GM20431 (cell line): ENCODE measurements around the gene ITCH.
"Not testable (repeated sequence)": the region's sequence is repeated elsewhere in the genome, so short reads cannot be mapped to it uniquely, and the experiment has no call there.

Experiments
- in situ Hi-C: fragments of 300-500 bp; cut with MseI, MboI; formaldehyde crosslinking; loops from one replicate; pipeline ENCODE4 v1.15.0; 2020; ENCODE audit warnings: low sequenced_read_pairs; ENCODE audit not compliant: unreplicated experiment

The ITCH gene

DNA sequence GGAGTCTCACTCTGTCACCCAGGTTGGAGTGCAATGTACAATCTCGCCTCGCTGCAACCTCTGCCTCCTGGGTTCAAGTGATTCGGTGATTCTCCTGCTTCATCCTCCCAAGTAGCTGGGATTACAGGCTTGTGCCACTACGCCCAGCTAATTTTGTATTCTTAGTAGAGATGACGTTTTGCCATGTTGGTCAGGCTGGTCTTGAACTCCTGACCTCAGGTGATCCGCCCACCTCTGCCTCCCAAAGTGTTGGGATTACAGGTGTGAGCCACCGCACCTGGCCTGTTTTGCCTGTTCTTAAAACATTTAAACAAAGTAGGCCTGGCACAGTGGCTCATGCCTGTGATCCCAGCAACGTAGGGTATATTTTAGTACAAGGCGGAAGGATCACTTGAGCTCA lies 21.9 kb upstream of the ITCH start:
- in situ Hi-C loops = not testable (repeated sequence)

DNA sequence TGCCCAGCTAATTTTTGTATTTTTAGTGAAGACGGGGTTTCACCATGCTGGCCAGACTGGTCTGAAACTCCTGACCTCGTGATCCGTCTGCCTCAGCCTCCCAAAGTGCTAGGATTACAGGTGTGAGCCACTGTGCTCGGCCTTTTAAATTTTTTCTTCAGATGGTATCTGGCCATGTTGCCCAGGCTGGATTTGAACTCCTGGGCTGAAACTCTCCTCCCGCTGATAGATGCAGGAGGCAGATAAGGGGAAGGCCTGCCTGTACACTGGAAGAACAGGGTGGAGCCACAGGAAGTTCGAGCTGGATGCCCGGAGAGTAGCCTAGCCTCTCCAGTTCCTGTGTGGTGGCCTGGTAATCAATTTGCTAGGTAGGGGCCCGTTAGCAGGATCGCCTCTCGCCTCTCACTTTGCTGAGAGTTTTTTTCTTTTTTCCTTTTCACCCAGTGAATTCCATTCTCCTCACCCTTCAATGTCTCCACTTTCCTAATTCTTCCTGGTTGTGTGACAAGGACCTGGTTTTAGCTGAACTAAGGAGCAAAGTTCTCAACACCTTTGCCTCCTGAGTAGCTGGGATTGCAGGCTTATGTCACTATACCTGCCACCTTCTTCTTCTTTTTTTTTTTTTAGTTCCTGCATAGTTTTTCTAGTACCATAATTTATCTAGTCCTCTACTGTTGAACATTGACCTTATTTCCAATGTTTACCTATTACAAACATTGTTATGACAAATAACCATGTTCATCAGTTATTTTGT lies 19.4 kb upstream of the ITCH start:
- in situ Hi-C loops = no loop called here

DNA sequence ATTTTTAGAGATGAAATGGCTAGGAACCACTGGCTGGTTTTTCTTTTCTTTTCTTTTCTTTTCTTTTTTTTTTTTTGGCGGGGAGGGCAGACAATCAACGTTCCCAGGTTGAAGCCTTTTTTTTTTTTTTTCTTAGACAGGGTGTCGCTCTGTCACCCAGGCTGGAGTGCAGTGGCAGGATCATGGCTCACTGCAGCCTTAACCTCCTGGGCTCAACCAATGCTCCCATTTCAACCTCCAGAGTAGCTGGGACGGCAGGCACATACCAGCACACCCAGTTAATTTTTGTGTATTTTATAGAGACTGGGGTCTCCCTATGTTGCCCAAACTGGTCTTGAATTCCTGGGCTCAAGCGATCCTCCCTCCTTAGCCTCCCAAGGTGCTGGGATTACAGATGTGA lies 18.8 kb upstream of the ITCH start:
- in situ Hi-C loops = no loop called here

DNA sequence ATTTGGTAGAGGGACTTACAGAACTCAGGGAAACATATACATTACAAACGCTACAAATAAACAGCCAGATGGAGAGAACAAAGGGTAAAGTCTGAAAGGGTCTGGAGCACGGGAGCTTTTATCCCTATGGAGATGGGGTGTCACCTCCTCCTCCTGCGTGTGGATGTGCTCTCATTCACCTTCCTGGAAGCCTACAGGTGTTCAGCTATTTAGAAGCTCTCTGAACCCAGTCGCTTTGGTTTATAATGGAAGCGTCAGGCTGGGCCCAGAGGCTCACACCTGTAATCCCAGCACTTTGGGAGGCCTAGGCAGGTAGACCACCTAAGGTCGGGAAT lies 17.7 kb upstream of the ITCH start:
- in situ Hi-C loops = no loop called here

DNA sequence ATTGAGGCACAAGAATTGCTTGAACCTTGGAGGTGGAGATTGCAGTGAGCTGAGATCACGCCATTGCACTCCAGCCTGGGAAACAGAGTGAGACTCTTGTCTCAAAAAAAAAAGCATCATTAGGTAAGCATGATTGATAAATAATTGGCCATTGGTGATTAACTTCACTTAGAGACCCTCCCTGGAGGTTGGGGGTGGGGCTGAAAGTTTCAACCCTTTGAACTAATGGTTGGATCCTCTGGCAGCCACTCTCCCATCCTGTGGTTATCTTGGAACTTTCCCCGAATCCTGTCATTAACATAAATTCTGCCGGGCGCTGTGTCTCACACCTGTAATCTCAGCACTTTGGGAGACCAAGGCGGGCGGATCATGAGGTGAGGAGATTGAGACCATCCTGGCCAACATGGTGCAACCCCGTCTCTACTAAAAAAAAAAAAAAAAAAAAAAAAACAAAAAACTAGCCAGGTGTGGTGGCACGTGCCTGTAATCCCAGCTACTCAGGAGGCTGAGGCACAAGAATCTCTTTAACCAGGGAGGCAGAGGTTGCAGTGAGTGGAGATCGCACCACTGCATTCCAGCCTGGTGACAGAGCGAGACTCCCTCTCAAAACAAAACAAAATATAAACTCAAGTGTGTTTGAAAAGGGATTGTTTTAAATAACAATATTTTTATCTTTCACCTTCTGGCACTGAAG lies 17.1 kb upstream of the ITCH start:
- in situ Hi-C loops = not testable (repeated sequence)

DNA sequence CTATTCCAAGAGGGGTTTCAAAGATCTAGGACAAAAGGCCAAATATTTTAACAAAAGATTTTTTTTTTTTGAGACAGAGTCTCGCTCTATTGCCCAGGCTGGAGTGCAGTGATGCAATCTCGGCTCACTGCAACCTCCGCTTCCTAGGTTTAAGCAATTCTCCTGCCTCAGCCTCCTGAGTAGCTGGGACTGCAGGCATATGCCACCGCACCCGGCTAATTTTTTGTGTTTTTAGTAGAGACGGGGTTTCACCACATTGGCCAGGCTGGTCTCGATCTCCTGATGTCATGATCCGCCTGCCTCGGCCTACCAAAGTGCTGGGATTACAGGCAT lies 16.6 kb upstream of the ITCH start:
- in situ Hi-C loops = not testable (repeated sequence)

DNA sequence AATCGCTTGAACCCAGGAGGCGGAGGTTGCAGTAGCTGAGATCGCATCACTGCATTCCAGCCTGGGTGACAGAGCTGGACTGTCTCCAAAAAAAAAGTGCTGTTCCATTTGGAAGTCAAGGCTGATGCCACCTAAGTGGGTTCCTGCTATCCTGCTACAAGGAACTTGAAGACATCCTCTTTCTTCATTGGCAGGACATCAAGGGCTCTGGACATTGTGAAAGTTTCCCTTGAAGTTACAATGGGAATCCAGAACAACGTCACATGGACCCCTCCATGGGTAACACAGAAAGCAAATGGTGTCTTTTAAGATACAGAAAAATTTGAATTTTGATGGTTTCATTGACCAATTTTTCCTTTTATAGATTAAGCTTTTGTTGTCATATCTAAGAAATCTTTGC lies 15.5 kb upstream of the ITCH start:
- in situ Hi-C loops = no loop called here

DNA sequence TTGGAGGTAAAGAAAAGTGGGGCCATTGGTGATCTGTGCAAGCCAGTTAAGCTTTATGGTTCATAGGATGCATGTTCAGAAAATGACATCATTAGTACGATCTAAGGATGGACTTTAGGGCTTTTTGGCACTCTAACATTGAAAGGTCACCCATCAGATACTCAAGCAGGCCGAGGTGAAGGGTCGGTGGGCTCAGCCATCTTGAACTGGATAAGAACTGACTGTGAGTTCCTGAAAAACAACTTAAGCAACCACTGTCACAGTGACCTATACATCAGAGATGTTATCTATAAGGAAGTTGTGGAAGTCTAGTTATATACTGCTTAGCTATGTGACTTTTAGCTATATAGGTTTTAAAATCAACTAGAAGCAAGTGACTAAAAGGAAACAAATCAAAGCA lies 13.0 kb upstream of the ITCH start:
- in situ Hi-C loops = no loop called here

DNA sequence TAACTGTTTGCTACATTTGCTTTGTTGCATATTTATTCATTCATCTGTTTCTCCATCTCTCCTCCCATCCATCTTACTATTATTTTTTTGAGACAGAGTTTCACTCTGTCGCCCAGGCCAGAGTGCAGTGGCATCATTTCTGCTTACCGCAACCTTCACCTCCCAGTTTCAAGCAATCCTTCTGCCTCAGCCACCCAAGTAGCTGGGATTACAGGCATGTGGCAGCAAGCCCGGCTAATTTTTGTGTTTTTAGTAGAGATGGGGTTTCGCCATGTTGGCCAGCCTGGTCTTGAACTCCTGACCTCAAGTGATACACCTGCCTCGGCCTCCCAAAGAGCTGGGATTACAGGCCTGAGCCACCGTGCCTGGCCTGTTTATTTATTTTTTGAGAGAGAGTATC lies 9.6 kb upstream of the ITCH start:
- in situ Hi-C loops = not testable (repeated sequence)

DNA sequence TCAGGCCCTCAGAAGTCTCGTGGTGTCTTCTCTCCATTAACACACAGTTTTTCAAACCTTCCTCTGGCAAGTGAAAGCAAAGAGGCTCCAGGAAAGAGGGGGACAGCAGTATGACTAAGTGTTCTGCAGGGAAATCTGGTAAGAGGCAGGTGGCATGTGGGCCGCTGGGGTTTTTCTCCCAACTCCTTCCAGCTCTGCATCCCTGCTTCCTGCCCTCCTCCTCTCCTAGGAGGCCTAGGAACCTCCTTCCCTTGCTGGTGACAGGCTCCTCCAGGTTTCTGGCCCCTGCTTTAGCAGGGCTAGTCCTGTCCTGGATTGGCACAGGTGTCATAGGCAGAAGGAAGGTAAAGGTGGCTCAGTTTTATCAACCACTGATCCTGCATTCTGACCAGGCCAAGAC lies 7.6 kb upstream of the ITCH start:
- in situ Hi-C loops = no loop called here

DNA sequence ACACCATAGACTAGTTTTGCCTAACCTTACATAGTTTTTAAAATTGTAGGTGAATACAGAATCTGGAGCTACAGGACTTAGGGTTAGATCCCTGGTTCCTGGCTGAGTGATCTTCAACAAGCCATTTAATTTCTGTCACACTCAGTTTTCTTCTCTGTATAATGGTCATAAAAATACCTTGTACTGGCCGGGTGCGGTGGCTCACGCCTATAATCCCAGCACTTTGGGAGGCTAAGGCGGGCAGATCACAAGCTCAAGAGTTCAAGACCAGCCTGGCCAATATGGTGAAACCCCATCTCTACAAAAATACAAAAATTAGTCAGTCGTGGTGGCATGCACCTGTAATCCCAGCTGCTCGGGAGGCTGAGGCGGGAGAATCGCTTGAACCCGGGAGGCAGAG lies 3.3 kb upstream of the ITCH start:
- in situ Hi-C loops = not testable (repeated sequence)

DNA sequence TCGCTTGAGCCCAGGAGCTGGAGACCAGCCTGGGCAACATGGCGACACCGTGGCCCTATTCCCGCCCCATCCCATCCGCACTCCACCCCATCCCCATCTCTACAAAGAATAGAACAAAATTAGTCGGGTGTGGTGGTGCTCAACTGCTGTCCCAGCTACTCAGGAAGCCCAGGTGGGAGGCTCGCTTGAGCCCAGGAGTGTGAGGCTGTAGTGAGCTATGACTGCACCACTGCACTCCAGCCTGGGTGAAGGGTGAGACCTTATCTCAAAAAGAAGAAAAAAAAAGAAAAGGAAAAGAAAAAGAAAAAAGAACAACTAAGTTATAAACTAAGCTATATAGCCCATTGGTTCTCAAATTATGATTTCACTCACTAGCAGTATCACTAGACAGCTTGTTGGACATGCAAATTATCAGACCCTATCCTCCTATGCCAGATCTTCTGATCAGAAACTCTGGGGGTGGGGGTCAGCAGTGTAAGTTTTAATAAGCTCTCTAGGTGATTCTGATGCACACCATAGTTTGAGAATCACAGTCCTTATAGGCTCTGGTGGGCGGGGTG lies 491 bp upstream of the ITCH start:
- in situ Hi-C loops = no loop called here

DNA sequence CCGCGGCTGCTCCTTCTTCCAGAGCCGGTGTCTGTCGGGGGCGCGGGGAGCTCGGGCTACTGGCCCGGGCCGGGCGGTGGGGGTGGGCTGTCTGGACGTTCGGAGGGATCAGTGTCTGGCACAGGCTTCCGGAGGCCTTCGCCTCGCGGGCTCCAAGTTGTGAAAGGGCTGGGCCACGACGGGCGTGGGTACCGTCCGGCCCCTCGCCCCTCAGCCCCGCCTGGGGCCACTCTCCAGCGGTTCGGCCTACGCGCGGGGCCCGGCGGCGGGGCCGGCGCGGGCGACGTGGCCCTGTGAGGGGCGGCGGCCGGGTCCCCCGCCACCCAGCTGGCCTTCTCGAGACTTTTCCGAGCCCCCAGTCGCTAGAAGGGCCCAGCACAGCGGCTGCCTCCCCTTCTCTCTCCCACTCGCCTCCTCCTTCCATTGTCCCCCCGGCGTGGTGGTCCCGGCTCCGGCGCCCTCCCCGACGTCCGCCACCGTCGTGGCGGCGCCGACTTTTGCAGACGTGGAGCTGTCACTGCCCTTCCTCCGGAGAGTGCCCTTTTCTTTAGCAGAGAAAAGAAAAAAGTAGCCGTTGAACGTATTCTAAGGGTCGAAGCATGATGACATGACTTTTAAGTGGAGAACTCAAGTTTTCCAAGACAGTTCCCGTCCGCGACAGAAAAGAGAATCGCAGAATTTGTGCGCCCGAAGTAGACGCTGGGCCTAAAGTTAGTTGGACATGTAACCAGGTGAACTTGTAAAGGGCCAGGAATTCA lies 571 bp downstream of the ITCH start:
- in situ Hi-C loops = no loop called here

DNA sequence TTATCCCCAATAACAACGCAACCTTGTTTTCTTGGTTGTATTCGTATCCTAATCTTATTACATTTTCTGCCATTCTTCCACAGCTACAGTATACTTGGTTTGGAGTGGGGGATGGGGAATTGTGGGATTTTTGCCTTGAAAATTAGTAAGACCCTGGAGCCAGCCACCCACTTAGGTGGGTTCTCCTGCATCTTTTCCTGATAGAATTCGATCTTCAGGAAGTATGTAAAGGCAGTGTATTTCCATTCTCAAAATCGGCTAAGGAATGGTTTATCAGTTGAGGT lies 1.1 kb downstream of the ITCH start:
- in situ Hi-C loops = no loop called here

DNA sequence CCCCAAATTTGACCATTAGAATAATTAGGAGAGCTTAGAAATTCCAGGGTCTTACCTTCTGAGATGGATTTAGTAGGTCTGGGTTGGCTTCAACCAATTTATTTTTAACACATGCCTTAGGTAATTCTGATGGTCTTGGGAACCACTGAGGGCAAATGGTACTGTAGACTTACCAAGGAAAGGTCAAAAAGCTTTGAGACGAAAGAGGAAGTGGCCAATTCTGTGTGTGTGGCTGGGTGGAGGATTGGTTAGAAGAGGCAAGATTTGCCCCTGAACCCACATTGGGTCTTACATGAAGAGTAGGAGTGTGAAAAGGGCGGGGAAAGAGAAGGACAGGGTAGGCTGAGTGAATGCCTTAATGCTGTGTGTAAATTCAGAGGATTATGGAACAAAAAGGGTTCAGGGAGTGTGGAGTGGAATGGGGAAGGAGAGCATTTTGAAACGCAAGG lies 2.7 kb downstream of the ITCH start:
- in situ Hi-C loops = no loop called here

DNA sequence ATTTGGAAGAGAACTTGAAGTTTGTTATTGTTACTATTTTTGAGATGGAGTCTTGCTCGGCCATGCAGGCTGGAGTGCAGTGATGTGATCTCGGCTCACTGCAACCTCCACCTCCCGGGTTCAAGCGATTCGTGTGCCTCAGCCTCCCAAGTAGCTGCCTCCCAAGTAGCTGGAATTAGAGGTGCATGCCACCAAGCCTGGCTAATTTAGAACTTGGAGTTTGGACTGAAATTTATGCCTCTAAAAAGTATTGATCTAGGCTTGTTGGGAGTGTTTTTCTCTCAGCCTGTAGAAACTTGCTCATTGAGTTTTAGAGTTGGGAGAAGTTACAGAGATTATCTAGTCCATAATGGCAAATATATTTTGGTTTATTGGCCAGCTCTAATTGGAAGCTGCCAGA lies 4.1 kb downstream of the ITCH start:
- in situ Hi-C loops = no loop called here

DNA sequence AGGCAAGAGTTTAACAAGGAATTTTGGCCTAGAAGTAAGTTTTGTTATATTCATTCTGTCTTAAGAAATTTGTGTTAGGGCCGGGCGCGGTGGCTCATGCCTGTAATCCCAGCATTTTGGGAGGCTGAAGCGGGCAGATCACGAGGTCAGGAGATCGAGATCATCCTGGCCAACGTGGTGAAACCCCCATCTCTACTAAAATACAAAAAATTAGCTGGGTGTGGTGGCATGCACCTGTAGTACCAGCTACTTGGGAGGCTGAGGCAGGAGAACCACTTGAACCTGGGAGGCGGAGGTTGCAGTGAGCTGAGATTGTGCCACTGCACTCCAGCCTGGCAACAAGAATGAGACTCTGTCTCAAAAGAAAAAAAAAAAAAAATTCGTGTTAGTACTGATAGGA lies 4.8 kb downstream of the ITCH start:
- in situ Hi-C loops = not testable (repeated sequence)

DNA sequence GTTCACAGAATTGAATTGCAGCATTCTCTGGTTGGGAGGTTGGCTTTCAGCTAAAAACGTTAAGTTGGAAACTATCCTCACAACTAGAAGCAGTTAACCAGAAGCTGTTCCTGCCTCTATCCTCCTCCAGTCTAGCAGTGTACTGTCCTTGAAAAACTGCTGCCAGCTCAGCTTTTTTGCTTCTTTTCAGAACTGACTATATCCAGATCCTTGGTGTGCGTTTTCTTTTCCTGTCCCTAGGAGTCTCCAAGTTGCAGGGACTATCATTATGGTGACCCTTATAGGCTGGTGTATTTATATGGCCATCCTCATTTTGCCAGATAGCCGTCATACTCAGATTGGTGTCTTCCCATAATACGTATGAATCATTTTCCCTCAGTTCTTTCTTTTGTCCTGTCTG lies 5.5 kb downstream of the ITCH start:
- in situ Hi-C loops = no loop called here

DNA sequence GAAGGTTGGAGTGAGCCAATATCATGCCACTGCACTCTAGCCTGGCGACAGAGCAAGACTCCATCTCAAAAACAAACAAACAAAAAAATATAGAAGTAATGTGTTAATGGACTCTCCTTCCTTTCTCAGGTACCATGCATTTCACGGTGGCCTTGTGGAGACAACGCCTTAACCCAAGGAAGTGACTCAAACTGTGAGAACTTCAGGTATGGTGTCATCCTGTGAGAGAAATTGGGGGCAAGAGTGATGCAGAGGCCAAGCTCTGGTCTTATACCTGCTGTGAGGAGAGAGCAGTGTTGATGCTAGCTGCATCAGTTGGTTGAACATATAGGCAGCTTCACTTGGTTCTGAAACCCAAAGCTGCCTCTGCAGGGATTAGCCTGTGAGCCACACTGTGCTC lies 6.2 kb downstream of the ITCH start:
- in situ Hi-C loops = no loop called here

DNA sequence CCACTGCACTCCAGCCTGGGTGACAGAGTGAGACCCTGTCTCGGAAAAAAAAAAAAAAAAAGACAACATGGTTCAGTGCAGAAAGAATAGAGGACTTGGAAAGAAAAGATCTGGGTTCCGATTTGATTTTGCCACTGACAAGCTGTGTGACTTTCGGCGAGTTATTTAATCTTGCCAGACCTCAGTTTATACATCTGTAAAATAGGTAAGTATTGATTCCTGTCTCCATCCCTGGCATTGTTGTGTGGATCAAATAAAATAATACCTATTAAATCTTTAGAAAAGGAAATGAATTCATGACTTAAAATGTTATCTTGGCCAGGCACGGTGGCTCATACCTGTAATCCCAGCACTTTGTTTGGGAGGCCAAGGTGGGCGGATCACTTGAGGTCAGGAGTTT lies 7.0 kb downstream of the ITCH start:
- in situ Hi-C loops = no loop called here

DNA sequence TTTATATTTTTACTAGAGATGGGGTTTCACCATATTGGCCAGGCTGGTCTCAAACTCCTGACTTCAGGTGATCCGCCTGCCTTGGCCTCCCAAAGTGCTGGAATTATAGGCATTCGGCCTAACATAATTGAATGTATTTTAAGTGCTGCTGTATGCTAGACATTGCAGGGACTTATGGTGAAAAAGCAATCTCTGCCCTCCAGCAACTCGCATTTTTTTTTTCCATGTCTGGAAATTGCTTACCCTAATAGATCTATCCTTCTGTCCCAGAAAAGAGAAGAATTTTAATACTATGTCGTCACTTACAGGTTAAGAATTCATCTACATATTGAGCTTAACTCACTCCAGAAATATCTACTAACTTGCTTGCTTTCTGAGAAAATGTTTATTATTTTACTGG lies 10.4 kb downstream of the ITCH start:
- in situ Hi-C loops = no loop called here
